ENCODE measurements around the gene SLC19A2.

The SLC19A2 gene

DNA sequence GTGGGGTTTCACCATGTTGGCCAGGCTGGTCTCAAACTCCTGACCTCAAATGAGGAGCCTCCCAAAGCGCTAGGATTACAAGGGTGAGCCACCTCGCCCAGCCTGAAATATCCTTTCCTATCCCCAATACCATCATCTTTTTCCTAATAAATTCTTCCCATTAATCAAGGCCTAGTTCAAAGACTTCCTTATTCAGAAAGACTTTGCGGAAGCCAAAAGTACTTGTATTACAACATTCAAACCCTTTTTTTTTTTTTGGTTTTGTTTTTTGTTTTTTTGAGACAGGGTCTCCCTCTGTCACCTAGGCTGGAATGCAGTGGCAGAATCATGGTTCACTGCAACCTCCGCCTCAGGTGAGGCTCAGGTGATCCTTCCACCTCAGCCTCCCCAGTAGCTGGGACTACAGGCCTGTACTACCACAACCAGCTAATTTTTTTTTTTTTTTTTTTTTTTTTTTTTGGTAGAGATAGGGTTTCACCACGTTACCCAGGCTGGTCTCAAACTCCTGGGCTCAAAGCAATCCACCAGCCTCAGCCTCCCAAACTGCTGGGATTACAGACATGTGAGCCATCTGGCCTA is 7.6 kb downstream of the SLC19A2 start:
- no peaks in the 10 kb centered on the region for H3K4me1 ChIP-seq (ENCODE audit: insufficient read depth, poor library complexity, severe bottlenecking)
- no peak for ATAC-seq (ENCODE audit: low read depth)
- TF ChIP-seq, protein P1, sequence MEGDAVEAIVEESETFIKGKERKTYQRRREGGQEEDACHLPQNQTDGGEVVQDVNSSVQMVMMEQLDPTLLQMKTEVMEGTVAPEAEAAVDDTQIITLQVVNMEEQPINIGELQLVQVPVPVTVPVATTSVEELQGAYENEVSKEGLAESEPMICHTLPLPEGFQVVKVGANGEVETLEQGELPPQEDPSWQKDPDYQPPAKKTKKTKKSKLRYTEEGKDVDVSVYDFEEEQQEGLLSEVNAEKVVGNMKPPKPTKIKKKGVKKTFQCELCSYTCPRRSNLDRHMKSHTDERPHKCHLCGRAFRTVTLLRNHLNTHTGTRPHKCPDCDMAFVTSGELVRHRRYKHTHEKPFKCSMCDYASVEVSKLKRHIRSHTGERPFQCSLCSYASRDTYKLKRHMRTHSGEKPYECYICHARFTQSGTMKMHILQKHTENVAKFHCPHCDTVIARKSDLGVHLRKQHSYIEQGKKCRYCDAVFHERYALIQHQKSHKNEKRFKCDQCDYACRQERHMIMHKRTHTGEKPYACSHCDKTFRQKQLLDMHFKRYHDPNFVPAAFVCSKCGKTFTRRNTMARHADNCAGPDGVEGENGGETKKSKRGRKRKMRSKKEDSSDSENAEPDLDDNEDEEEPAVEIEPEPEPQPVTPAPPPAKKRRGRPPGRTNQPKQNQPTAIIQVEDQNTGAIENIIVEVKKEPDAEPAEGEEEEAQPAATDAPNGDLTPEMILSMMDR (IDR thresholded peaks at IDR 0.05; ENCODE audit: poor library complexity, severe bottlenecking) = no peak
- no peak overlapping the region for H3K27ac ChIP-seq (ENCODE audit: poor library complexity, severe bottlenecking)
- H3K4me3 ChIP-seq (ENCODE audit: severe bottlenecking) = no peak overlapping the region
- H3K36me3 ChIP-seq (ENCODE audit: low read depth) = peaks cover 10% of the 10 kb centered on the region
- H3K27me3 ChIP-seq (ENCODE audit: insufficient read depth, poor library complexity, severe bottlenecking) = no peaks in the 10 kb centered on the region
- H3K9me3 ChIP-seq (ENCODE audit: severe bottlenecking) = no peaks in the 10 kb centered on the region
- no peak for DNase-seq (ENCODE audit: low spot score)

DNA sequence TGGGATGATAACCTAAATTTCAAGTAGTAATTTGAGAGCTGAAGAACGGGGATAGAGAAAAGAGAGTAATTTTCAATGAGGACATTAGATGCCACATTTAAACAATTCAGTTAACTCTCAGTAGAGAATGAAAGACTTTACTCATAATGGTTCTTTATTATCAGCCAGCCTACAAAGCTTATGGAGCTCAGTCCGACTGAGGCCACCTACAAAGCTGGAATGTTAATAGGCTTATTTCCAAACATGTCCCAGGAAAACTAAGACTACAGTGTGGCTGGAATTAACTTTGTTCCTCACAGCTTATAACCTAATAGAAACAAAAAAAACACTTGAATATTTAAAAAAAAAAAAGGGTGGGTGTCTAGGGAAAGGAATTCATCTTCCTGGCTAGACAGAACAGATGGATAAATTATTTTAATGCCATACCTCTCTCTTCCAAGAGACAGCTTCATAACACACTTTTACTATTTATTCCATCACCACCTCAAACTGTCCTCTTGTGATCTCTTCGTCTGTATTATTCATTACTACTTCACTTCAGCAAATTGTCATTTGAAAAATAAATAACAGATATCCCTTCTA is 9.8 kb downstream of the SLC19A2 start:
- ATAC-seq (ENCODE audit: low read depth) = no peak
- DNase-seq (ENCODE audit: low spot score) = no peak
- no peak overlapping the region for H3K27ac ChIP-seq (ENCODE audit: poor library complexity, severe bottlenecking)
- no peaks in the 10 kb centered on the region for H3K4me1 ChIP-seq (ENCODE audit: insufficient read depth, poor library complexity, severe bottlenecking)
- peaks cover 16% of the 10 kb centered on the region for H3K36me3 ChIP-seq (ENCODE audit: low read depth)
- no peak overlapping the region for H3K4me3 ChIP-seq (ENCODE audit: severe bottlenecking)
- H3K9me3 ChIP-seq (ENCODE audit: severe bottlenecking) = no peaks in the 10 kb centered on the region
- TF ChIP-seq, protein P1 (IDR thresholded peaks at IDR 0.05; ENCODE audit: poor library complexity, severe bottlenecking) = no peak
- H3K27me3 ChIP-seq (ENCODE audit: insufficient read depth, poor library complexity, severe bottlenecking) = no peaks in the 10 kb centered on the region

- H3K27ac ChIP-seq (ENCODE audit: poor library complexity, severe bottlenecking) = no peak overlapping the region
- H3K9me3 ChIP-seq (ENCODE audit: severe bottlenecking) = no peaks in the 10 kb centered on the region
- no peak for DNase-seq (ENCODE audit: low spot score)
- H3K36me3 ChIP-seq (ENCODE audit: low read depth) = peaks cover 16% of the 10 kb centered on the region
- ATAC-seq (ENCODE audit: low read depth) = no peak
- no peaks in the 10 kb centered on the region for H3K27me3 ChIP-seq (ENCODE audit: insufficient read depth, poor library complexity, severe bottlenecking)
- TF ChIP-seq, protein P1 (IDR thresholded peaks at IDR 0.05; ENCODE audit: poor library complexity, severe bottlenecking) = no peak
- H3K4me1 ChIP-seq (ENCODE audit: insufficient read depth, poor library complexity, severe bottlenecking) = no peaks in the 10 kb centered on the region
- no peak overlapping the region for H3K4me3 ChIP-seq (ENCODE audit: severe bottlenecking)
These were observed 11.3 kb downstream of the SLC19A2 start for GRCh38 chr1:169474302-169474995.

GRCh38 chr1:169473347-169473746 is 12.4 kb downstream of the SLC19A2 start:
- no peak for DNase-seq (ENCODE audit: low spot score)
- no peak overlapping the region for H3K27ac ChIP-seq (ENCODE audit: poor library complexity, severe bottlenecking)
- H3K27me3 ChIP-seq (ENCODE audit: insufficient read depth, poor library complexity, severe bottlenecking) = no peaks in the 10 kb centered on the region
- H3K36me3 ChIP-seq (ENCODE audit: low read depth) = peaks cover 16% of the 10 kb centered on the region
- no peak overlapping the region for H3K4me3 ChIP-seq (ENCODE audit: severe bottlenecking)
- H3K9me3 ChIP-seq (ENCODE audit: severe bottlenecking) = no peaks in the 10 kb centered on the region
- no peaks in the 10 kb centered on the region for H3K4me1 ChIP-seq (ENCODE audit: insufficient read depth, poor library complexity, severe bottlenecking)
- no peak for ATAC-seq (ENCODE audit: low read depth)
- TF ChIP-seq, protein P1 (IDR thresholded peaks at IDR 0.05; ENCODE audit: poor library complexity, severe bottlenecking) = no peak

DNA sequence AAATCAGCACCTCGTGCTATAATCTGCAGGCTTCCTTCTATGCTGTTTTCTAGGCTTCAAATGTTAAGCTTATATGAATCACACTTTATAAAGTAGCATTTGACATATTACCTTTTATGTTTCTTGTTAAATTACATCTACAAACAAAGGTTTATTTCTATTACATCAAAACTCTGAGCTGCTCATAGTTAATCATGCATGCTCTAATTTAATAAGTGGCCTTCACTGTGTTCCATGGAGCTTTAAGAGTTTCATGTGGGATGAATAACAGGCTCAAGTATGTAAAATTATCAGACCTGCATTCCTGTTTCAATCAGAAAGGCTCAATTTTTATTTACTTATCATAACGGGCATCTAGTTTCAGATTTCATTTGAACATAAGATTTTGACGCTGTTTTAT is 13.0 kb downstream of the SLC19A2 start:
- peaks cover 16% of the 10 kb centered on the region for H3K36me3 ChIP-seq (ENCODE audit: low read depth)
- H3K9me3 ChIP-seq (ENCODE audit: severe bottlenecking) = no peaks in the 10 kb centered on the region
- no peak overlapping the region for H3K27ac ChIP-seq (ENCODE audit: poor library complexity, severe bottlenecking)
- no peak for ATAC-seq (ENCODE audit: low read depth)
- TF ChIP-seq, protein P1 (IDR thresholded peaks at IDR 0.05; ENCODE audit: poor library complexity, severe bottlenecking) = no peak
- H3K4me3 ChIP-seq (ENCODE audit: severe bottlenecking) = no peak overlapping the region
- no peak for DNase-seq (ENCODE audit: low spot score)
- no peaks in the 10 kb centered on the region for H3K27me3 ChIP-seq (ENCODE audit: insufficient read depth, poor library complexity, severe bottlenecking)
- no peaks in the 10 kb centered on the region for H3K4me1 ChIP-seq (ENCODE audit: insufficient read depth, poor library complexity, severe bottlenecking)

All from RWPE2 (cell line).